Vagina (tissue), 2 donors: ENCODE data around the gene RAG2.

ENCODE experiments used
- CTCF ChIP-seq, 3 experiments: fragments of 450-650 bp in 2 of 3; fragments of 200-600 bp in 1 of 3; sonication (generic) in 1 of 3; IDR thresholded peaks; one replicate each; pipeline ENCODE4 v1.5.1; 2017 to 2019; ENCODE audit warnings: antibody characterized with exemption in 3 of 3, mild to moderate bottlenecking in 2 of 3, moderate library complexity in 2 of 3
- POLR2A ChIP-seq, 2 donors: fragments of 450-650 bp; IDR thresholded peaks; one replicate each; pipeline ENCODE4 v1.6.1; 2017; ENCODE audit warnings: antibody characterized with exemption in 2 of 2, mild to moderate bottlenecking in 2 of 2, moderate library complexity in 2 of 2

DNA sequence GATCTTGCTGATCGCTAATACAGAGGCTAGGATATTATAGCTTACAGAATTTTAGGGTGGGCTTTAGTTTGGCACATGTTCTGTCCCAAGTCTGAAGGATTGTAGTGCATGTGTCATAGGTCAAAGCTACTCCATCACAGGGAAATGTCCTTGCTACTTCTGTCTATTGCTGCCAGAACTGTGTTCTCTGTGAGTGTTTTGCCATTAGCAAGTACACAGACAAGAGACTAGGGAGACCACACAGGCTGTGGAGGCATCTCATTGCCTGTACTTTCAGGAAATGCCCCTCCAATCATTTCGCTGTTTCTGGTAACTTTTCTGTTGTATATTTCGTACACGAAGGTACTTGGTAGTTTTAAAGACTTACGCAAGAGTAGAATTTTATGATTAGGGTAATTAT, 25.5 kb upstream of the RAG2 start:
- TF ChIP-seq POLR2A (IDR thresholded peaks at IDR 0.05) (no peak), CTCF (IDR thresholded peaks at IDR 0.05) (no peak)
